ENCODE data around the gene CSNK1D. TPM values are rescaled to one million over a fixed set of nuclear protein-coding genes. Genes with fewer than 3 reads are reported as not detected.

Gene CSNK1D
- total and polyA plus RNA-seq, 10 of the 15 experiments (the other 5 are each of a cell fraction or from before 2014, with no cell fraction given), result 5.7 to 105 (median 58.1) TPM

- peak; percentile 53 for TF ChIP-seq E4F1 (IDR thresholded peaks at IDR 0.05; ENCODE audit: borderline replicate concordance, partially characterized antibody)
- TF ChIP-seq ZBTB40 (IDR thresholded peaks at IDR 0.05; ENCODE audit: borderline replicate concordance), result peak; percentile 76; the same call in 1 of the 2 replicates
- TF ChIP-seq ELK1 (IDR thresholded peaks at IDR 0.05; ENCODE audit: low read depth, low read length), result peak; percentile 29; the same call in 1 of the 2 replicates
- TF ChIP-seq FOS (IDR thresholded peaks at IDR 0.05; ENCODE audit: borderline replicate concordance, extremely low read depth, insufficient read length), result no peak
- TF ChIP-seq WRNIP1 (IDR thresholded peaks at IDR 0.05; ENCODE audit: borderline replicate concordance, low read depth, low read length), result no peak
- no peak for TF ChIP-seq ZBTB11 (CRISPR knock-in tag; IDR thresholded peaks at IDR 0.05)
- peak; percentile 43 for TF ChIP-seq MYC (IDR thresholded peaks at IDR 0.05; ENCODE audit: insufficient read depth, insufficient read length, insufficient replicate concordance, low read length, severe bottlenecking)
- peak; percentile 92 for TF ChIP-seq ATF7 (IDR thresholded peaks at IDR 0.05; ENCODE audit: low read depth)
- TF ChIP-seq CUX1 (IDR thresholded peaks at IDR 0.05; ENCODE audit: insufficient replicate concordance, low read depth, low read length), result no peak
- TF ChIP-seq RFX5 (IDR thresholded peaks at IDR 0.05; ENCODE audit: low read depth, low read length), result peak; percentile 89
Observed at GRCh38 chr17:82273327-82274133, at the start of gene CSNK1D (continued).

All from GM12878 (cell line).